MG63 (cell line): ENCODE measurements around the gene GPR87. TPM values are rescaled to one million over a fixed set of nuclear protein-coding genes. Genes with fewer than 3 reads are reported as not detected.

ENCODE experiments used
- DNase-seq: peaks from one replicate; pipeline ENCODE4 v3.0.0-alpha.2; 2020
- H3K27me3 ChIP-seq: fragments of 250-450 bp; sonication (Bioruptor Pico); 2 replicates; pipeline ENCODE4 v1.5.1; 2020; ENCODE audit warnings: mild to moderate bottlenecking, moderate library complexity
- H3K36me3 ChIP-seq: fragments of 250-450 bp; sonication (Bioruptor Pico); 2 replicates; pipeline ENCODE4 v1.5.1; 2020; ENCODE audit warnings: mild to moderate bottlenecking, moderate library complexity
- H3K4me3 ChIP-seq: fragments of 250-450 bp; sonication (Bioruptor Pico); 2 replicates; pipeline ENCODE4 v1.5.1; 2020; ENCODE audit warnings: mild to moderate bottlenecking, moderate library complexity
- H3K9me3 ChIP-seq: fragments of 250-450 bp; sonication (Bioruptor Pico); 2 replicates; pipeline ENCODE4 v1.5.1; 2020; ENCODE audit warnings: mild to moderate bottlenecking, moderate library complexity
- total RNA-seq: library from RNA; depleted of rRNA; stranded (reverse); fragments of >200 nt; shearing (Covaris generic); gene quantifications from 2 replicates; pipeline ENCODE4 v1.2.3, GENCODE V29; 2014; ENCODE audit warnings: low replicate concordance; rRNA removed

GPR87 gene
- 0.23 TPM in 1 of 2 replicates, not detected in the other for total RNA-seq

- Histone ChIP-seq H3K36me3 (no peaks in the 10 kb centered on the region), H3K4me3 (no peak within 1 kb of the TSS), H3K9me3 (peaks cover 2% of the 10 kb centered on the region; the same call in 1 of the 2 replicates), H3K27me3 (no peaks in the 10 kb centered on the region)
- peak; percentile 11 for DNase-seq
These were observed at the start of gene GPR87 for GRCh38 chr3:151316267-151316991. TSS of gene GPR87 (minus strand) at chr3:151316820. CDS start at chr3:151300100, 16,720 bp downstream.

- Histone ChIP-seq H3K4me3 (no peak overlapping the region), H3K27me3 (no peaks in the 10 kb centered on the region), H3K9me3 (no peaks in the 10 kb centered on the region), H3K36me3 (no peaks in the 10 kb centered on the region)
- no peak for DNase-seq
These were observed 46.1 kb upstream of the GPR87 start for GRCh38 chr3:151362751-151363174.

DNA sequence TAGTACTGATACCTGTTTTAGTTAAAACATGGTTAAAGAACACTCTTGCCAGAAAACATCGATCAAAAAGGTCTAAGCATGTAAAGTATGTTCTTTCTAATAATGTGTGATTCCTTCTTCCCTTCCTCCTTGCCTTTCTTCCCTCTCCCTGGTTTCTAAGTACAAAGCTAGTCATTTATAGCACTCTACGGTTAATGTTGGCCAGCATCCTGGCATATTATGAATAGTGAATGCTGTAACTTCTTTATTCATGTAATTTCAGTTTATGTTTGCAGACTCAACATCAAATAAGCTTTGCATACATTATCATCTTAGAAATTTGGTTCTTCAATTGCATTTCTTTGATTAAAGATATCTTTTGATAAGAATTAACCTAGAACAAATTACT, 40.8 kb upstream of the GPR87 start:
- H3K36me3 ChIP-seq, result no peaks in the 10 kb centered on the region
- no peak for DNase-seq
- H3K9me3 ChIP-seq, result no peaks in the 10 kb centered on the region
- H3K27me3 ChIP-seq, result no peaks in the 10 kb centered on the region
- no peak overlapping the region for H3K4me3 ChIP-seq

DNA sequence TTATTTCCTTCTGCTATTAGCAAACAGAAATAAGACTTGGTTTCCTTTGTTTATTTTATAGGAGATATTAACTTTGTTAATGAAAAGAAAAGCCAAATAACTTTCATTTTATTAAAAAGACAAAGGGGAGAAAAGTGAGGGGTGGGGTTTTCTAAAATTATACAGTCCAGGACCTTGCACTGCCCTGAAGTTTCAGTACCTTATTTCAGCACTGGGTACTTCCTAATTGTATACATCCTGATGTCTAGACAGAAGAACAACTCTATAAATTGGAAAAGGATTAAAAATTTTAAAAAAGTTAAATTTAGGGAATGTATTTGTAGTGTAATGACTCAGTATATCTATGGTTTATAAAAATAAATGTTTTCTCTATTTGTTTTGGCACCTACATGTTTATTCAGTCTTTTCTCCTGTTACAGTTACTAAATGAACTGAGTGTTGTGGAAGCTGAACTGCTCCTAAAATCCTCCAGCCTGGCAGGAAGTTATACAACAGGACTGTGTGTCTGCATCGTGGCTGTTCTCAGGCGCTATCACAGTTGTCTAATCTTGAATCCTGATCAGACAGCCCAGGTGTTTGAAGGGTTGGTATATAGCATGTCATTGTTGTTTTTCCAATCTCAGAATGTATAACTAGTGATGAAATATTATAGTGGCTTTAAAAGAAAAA, 40.3 kb upstream of the GPR87 start:
- Histone ChIP-seq H3K4me3 (no peak overlapping the region), H3K36me3 (no peaks in the 10 kb centered on the region), H3K27me3 (no peaks in the 10 kb centered on the region), H3K9me3 (no peaks in the 10 kb centered on the region)
- DNase-seq, result peak; percentile 13

DNA sequence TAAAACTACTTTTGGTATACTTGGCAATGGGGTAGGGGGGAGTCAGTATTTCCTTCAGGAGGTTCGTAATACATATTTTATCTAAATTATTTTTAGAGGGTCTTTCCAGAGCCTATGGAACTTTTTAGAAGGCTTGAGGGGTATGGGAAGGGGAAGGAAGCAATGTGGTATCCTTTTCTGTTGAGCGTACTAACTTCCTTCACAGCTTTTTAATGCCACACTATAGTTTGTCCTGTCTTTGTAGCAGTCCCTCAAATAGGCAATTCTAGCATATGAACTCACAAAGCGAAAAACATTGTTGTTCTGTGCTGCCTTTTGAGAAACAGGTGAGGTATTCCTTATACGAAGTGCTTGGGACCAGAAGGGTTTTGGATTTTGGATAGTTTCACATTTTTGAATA, 35.0 kb upstream of the GPR87 start:
- no peak for DNase-seq
- no peaks in the 10 kb centered on the region for H3K9me3 ChIP-seq
- H3K36me3 ChIP-seq, result no peaks in the 10 kb centered on the region
- no peak overlapping the region for H3K4me3 ChIP-seq
- H3K27me3 ChIP-seq, result no peaks in the 10 kb centered on the region

GRCh38 chr3:151351219-151351618, 34.6 kb upstream of the GPR87 start:
- Histone ChIP-seq H3K36me3 (no peaks in the 10 kb centered on the region), H3K27me3 (no peaks in the 10 kb centered on the region), H3K4me3 (no peak overlapping the region), H3K9me3 (no peaks in the 10 kb centered on the region)
- no peak for DNase-seq

GRCh38 chr3:151350656-151351055, 34.0 kb upstream of the GPR87 start:
- no peaks in the 10 kb centered on the region for H3K36me3 ChIP-seq
- H3K27me3 ChIP-seq, result no peaks in the 10 kb centered on the region
- no peak overlapping the region for H3K4me3 ChIP-seq
- DNase-seq, result no peak
- H3K9me3 ChIP-seq, result no peaks in the 10 kb centered on the region

GRCh38 chr3:151347432-151347831, 30.8 kb upstream of the GPR87 start:
- H3K27me3 ChIP-seq, result no peaks in the 10 kb centered on the region
- DNase-seq, result no peak
- no peaks in the 10 kb centered on the region for H3K36me3 ChIP-seq
- H3K9me3 ChIP-seq, result no peaks in the 10 kb centered on the region
- no peak overlapping the region for H3K4me3 ChIP-seq

DNA sequence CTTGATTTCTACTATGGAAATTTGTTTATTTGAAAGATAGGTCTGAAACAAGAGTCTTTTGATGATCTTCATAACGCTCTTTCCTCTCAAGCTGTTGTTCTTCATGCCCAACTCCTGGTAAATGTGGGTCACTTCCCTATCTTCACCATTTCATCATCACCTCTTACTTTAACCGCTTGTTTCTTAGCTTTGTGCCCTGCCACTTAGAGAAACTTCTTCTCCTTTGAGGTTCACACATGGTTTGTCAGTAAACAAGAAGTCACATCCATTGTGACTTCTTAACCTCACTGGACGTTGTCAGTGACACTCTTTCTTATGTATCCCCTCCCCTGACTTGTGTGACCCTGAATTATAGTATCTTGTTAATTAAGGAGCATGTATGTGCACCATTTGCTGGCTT, 29.7 kb upstream of the GPR87 start:
- DNase-seq, result no peak
- Histone ChIP-seq H3K27me3 (no peaks in the 10 kb centered on the region), H3K36me3 (no peaks in the 10 kb centered on the region), H3K9me3 (no peaks in the 10 kb centered on the region), H3K4me3 (peak overlapping the region; percentile 27)

DNA sequence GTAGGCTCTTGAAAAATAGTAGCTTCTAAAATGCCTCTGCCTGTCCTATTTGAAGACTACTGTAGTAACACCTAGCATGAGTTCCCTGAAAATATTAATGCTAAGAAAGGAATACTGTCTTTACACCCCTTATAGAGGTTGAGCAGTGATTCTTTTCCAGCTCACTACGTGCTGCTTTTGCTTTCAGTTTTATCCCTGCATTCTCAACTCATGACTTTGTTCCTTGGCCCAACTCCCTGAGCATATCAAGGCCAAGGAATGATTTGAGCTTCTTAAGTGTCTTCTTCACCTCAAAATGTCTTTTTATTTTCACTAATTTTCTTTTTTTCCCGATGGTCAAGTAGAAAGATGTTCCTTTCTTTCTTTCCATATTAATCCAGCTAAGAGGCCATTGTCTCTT, 29.2 kb upstream of the GPR87 start:
- Histone ChIP-seq H3K9me3 (no peaks in the 10 kb centered on the region), H3K36me3 (no peaks in the 10 kb centered on the region), H3K27me3 (no peaks in the 10 kb centered on the region), H3K4me3 (peak overlapping the region; percentile 27)
- peak; percentile 55 for DNase-seq

DNA sequence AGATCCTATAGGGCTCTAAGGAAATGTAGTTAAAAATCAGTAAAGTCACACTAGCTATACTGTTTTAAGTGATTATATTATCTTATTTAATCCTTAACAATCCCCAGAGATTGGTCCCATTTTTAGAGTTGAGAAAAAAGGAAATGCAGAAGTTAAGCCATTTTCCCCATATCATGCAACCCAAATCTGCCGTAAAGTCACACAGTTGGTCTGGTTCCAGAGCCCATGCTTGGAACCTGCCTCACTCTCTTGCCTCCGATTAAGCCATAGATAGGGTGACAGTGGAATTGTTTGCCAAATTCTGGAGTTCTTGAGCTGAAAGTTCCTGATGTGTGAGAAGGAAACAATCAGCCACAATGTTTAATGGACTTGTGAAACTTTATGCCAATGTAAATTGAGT, 15.1 kb upstream of the GPR87 start:
- H3K9me3 ChIP-seq, result no peaks in the 10 kb centered on the region
- no peaks in the 10 kb centered on the region for H3K36me3 ChIP-seq
- H3K4me3 ChIP-seq, result no peak overlapping the region
- no peak for DNase-seq
- no peaks in the 10 kb centered on the region for H3K27me3 ChIP-seq

DNA sequence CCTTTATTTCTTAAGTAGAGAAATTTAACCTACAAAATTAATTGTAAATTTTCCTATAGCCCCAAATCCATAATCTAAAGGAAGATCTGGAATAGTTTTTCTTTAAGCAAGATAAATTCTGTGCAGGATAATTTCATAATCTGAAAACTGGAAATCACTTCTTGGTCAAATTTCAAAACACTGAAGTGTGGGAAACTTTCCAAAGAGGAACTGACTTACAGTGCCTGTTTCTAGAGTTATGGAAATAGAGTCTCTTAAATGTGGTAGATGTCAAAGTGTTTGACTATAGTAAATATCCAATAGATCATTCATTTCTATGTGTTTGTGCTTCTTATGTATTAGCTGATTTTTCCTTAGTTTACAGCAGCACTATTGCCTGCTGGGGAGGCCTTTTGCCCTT, 14.3 kb upstream of the GPR87 start:
- H3K9me3 ChIP-seq, result no peaks in the 10 kb centered on the region
- H3K4me3 ChIP-seq, result no peak overlapping the region
- DNase-seq, result no peak
- no peaks in the 10 kb centered on the region for H3K27me3 ChIP-seq
- H3K36me3 ChIP-seq, result no peaks in the 10 kb centered on the region

- Histone ChIP-seq H3K27me3 (no peaks in the 10 kb centered on the region), H3K9me3 (no peaks in the 10 kb centered on the region), H3K4me3 (no peak overlapping the region), H3K36me3 (no peaks in the 10 kb centered on the region)
- DNase-seq, result no peak
These were observed 13.8 kb upstream of the GPR87 start for GRCh38 chr3:151330379-151330778.

DNA sequence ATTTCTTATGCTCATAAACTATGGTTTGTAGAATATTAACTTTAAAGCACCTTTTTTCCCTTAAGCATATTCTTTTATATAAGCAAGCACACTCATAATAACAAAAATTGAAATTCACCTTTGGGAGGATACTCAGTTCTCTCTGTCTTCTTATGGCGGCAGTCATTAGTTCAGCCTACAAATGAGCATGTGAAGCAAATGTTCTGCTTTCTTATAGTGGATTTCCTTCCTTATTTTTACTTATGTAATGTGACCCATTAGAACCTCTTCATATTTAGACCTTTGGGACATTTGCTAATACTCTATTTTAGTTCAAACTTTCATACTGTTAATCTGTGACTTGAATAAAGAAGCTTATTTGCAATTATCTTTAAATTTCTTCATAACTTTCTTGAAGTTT, 12.7 kb upstream of the GPR87 start, which contains the start of gene P2RY13:
Gene P2RY13, minus strand, starts transcription at position 187 of the 400 bp plus-strand sequence. Its CDS starts 21 bp downstream, at position 166.
- H3K36me3 ChIP-seq, result no peaks in the 10 kb centered on the region
- no peaks in the 10 kb centered on the region for H3K27me3 ChIP-seq
- H3K4me3 ChIP-seq, result no peak within 1 kb of the TSS
- no peak for DNase-seq
- no peaks in the 10 kb centered on the region for H3K9me3 ChIP-seq

- Histone ChIP-seq H3K4me3 (no peak overlapping the region), H3K36me3 (no peaks in the 10 kb centered on the region), H3K9me3 (no peaks in the 10 kb centered on the region), H3K27me3 (no peaks in the 10 kb centered on the region)
- no peak for DNase-seq
These were observed 11.8 kb upstream of the GPR87 start for GRCh38 chr3:151328298-151328995.

- Histone ChIP-seq H3K9me3 (no peaks in the 10 kb centered on the region), H3K36me3 (no peaks in the 10 kb centered on the region), H3K4me3 (no peak overlapping the region), H3K27me3 (no peaks in the 10 kb centered on the region)
- DNase-seq, result no peak
These were observed 11.1 kb upstream of the GPR87 start for GRCh38 chr3:151327571-151328198.

DNA sequence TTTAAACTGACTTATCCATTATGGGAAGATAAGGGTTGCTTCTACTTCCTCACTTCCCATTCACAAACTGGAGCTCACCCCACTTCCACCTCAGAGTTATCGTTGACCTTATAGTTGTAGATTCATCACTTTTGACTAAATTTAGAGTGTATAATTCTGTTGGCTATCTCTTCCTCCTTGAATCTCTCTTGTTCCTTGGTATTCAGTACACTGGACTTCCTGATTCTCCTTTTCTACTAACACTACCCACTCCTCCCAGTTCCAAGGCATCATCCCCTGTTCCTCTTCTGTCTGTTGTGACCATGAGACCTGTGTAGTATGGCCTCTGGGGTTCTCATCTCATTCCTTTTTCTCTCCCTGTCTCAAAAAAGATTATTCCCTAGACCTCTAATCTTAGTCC, 5.9 kb upstream of the GPR87 start:
- Histone ChIP-seq H3K27me3 (no peaks in the 10 kb centered on the region), H3K36me3 (no peaks in the 10 kb centered on the region), H3K4me3 (no peak overlapping the region), H3K9me3 (no peaks in the 10 kb centered on the region)
- DNase-seq, result no peak
